NCI-H774 (cell line): Measurements from ENCODE around the gene STK32C.

Experiments used
- DNase-seq: peaks from one replicate; lab custom pipeline; 2025; lab: John Stamatoyannopoulos, UW

The STK32C gene

GRCh38 chr10:132209978-132210530, 97.7 kb downstream of the STK32C start:
- no peak for DNase-seq

DNA sequence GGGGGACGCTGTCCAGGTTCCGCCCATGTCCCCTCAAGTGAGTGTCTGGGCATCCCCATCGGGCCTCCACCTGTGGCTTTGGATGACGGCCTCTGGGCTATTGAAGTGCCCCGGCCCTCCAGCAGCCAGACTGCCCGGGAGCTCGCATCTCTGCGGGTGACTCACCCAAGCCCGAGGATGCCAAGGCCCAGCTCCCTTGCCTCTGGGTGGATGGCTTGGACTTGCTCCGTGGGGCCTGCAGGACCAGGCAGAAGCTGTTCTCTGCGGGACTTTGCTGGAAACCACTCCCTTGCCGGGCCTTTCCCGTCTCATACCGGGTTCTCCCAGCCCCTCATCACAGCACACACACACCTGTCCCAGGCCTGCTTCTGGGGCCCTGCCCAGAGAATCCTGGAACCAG, 98.6 kb downstream of the STK32C start:
- no peak for DNase-seq

DNA sequence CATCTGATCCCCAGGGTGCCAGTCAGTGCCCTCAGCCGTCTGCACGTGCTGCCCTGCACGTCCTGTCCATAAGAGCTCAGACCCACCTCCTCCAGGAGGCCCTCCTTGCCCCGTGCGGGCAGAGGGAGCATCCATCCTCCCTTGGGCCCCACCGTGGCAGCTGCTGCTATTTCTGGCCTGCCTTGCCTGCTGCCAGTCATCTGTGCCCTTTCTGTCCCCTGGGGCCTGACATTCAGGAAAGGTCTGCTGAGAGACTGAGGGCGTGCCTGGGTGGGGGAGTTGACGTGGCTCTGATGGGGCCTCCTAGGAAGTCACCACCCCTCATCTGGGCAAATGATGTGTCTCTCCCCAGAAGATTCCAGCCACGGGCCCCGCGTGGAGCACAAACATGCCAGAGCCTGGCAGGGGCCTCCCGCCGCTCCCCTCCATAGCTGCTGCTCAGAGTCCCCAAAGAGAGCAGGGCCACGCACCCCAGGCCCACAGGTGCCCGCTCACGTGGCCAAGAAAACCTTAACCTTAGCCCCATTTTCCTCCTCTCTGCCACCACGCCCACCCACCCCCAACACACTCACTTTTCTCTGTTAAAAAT, 99.2 kb downstream of the STK32C start:
- no peak for DNase-seq

GRCh38 chr10:132207536-132208461, 100.0 kb downstream of the STK32C start:
- DNase-seq = no peak

DNA sequence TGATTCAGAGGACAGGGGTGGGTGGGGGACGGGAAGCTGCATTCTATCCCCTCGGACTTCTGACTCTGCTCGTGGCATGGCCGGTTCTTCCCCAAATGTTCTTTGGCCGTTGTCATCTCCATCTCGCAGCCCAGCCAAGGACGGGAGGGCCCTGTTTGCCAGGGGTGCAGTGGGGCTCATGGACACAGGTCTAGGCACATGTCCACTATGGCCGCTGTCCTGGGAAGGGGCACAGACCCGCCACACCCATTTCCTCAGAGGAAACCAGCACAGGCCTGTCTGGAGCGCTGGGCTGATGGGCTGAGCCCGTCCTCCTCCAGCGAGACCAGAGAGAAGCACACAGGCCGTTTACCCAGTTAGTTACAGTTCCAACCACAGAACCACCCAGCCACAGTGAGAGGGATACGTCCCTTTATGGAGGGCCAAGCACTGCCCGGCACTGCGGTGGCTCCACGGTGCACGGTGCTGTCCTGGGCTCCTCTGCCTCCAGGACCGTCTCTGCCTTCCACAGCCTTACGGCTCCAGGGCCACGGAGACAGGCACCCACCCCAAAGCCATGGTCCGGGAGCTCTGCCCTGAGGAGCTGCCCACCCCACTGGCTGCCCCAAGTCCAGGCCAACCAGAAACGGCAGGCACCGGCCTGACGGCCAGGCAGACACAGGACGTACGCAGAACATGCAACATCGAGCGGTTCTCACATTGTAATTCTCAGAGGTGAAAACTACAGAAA, 100.8 kb downstream of the STK32C start:
- DNase-seq = no peak

GRCh38 chr10:132206377-132206745, 101.4 kb downstream of the STK32C start:
- no peak for DNase-seq

GRCh38 chr10:132205650-132206376, 101.9 kb downstream of the STK32C start:
- no peak for DNase-seq

DNA sequence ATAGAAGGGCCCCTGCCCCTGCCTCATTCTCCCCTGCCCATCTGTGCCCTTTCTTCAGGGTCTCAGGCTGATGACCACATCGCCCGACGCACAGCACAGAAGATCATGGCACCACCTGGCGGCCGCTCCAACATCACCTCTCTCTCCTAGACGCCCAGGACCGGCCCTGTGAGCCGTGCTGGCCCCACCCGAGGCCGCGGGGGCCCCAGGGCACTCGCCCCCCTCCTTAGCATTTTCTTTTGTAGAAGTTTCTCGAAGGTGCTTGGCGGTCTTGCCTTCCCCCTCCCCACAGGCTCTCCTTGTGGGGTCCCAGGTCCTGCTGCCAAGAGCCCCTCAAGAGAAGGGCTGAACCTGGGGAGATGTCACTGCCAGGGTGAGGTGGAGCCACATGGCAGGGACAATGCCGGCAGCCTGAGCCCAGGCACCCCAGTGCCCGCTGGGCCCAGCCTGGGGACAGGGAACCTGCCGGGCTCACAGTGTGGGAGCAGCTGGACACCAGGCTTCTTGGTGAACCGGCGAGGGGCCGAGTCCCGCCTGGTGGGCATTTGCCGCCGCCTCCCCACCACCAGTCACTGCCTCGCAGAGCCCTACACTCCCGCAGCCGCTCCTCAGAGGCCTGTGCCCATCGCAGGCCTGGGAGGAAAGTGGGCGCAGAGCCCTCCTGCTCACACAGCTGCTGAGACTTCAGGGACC, 102.8 kb downstream of the STK32C start:
- no peak for DNase-seq

GRCh38 chr10:132204078-132204780, 103.5 kb downstream of the STK32C start:
- DNase-seq = no peak

- DNase-seq = no peak
Measured at GRCh38 chr10:132203256-132204077, 104.3 kb downstream of the STK32C start.

DNA sequence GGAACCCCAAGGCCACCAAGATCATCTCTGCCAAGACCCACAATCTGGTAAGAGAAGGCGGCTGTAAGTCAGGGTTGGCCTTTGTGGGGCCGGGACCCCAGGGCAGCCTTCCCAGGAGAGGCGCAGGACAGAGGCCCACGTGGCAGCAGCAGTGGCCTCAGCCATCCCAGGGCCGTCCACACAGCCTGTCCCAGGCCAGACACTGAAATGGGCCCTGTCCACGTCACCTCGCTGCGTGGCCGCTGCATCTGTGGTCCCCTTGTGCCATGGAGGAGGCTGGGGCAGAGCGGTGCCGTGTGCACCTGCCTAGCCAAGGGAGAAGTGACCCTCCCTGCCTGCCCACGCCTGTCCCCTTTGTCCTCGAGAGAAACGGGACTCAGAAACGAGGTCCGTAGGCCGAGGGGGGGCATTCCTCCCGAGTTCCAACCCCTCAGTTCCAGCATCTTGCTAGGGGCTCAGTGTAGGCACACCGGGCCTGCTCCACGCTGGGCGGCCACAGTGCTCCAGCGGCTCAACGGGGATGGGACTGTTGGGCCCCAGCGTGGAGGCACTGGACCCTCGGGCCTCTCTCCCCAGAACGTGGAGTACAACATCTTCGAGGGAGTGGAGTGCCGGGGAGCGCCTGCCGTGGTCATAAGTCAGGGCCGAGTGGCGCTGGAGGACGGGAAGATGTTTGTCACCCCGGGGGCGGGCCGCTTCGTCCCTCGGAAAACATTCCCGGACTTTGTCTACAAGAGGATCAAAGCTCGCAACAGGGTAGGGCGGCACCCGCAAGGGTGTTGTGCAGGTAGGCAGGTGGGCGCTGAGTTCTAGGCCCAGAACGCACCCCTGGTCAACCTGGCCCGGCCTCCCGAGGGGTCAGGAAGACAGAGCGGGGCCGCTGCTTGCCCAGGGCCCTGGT, 105.4 kb downstream of the STK32C start:
- DNase-seq = no peak

DNA sequence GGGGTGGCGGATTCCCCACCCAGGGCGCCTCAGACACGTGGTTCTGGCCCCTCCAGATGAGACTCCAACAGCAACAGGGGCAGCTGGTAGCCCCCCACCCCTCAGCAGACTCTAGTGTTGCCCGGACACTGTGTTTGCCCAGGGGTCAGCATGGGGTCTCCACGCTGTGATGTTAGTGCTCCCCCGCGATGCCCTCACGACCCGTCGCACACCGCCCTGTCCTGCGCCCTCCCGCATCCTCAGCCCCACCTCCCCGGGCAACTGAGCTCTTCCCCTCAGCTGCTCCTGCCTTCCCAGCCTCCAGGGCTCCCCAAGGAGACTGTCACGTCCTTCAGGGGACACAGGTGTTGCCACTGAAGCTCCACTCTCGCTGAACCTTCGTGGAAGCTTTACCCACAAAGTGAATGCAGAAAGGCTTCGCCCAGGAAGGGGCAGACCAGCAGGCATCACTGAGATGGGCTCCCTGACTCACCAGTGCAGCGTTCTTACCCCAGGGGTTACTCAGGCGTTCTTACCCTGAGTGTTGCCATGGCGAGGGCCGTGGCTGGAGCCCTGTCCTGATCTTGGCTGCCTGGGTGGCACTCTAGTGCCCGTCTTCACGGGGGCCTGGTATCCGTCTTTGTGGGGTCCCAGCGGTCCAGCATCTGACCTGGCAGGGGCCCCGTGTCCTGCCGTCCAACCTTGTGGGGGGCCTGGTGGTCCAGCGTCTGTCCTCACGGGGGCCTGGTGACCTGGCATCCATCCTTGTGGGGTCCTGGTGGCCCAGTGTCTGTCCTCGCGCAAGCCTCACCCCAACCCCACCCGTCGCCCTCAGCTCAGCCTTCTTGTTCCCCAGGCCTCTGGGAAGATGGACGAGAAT, 106.4 kb downstream of the STK32C start:
- no peak for DNase-seq

- no peak for DNase-seq
Measured at GRCh38 chr10:132200344-132201110, 107.2 kb downstream of the STK32C start.

- no peak for DNase-seq
Measured at GRCh38 chr10:132199854-132200311, 107.9 kb downstream of the STK32C start.

- DNase-seq = no peak
Measured at GRCh38 chr10:132199268-132199853, 108.4 kb downstream of the STK32C start.
